GM21390 (cell line): ENCODE data around the gene TSPAN11.

Source experiments
- ATAC-seq: cut with Tn5 transposase; IDR thresholded peaks from one replicate; pipeline ENCODE4 v1.9.1; 2021; ENCODE audit not compliant: unreplicated experiment

TSPAN11 gene

DNA sequence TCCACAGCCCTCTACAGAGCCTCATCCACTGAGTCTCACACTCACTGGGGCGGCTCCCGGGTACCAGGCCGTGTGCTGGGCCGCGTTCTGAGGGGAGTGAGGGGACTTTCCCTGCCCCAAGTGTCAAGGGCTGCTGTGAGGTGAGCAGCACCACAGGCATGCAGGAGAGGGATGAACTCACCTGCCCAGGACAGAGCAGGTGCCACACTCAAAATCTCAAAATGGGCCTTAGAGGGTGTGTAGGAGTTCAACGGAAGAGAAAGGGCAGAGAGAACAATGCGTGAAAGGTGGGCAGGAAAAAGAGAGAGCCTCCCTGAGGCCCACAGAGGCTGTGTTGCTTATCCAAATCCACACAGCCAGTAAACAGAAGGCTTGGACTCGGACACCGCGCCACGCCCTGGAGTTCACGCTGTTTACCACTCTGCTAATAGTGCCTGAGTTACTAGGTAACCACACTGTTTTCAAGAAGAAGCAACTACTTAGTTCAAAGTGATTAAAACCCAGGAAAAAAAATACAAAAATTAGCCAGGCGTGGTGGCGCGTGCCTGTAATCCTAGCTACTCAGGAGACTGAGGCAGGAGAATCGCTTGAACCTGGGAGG, 32.7 kb downstream of the TSPAN11 start:
- no peak for ATAC-seq

GRCh38 chr12:30959778-30960177, 33.2 kb downstream of the TSPAN11 start:
- no peak for ATAC-seq

- ATAC-seq: no peak
Observed at GRCh38 chr12:30961030-30961429, 34.5 kb downstream of the TSPAN11 start.

DNA sequence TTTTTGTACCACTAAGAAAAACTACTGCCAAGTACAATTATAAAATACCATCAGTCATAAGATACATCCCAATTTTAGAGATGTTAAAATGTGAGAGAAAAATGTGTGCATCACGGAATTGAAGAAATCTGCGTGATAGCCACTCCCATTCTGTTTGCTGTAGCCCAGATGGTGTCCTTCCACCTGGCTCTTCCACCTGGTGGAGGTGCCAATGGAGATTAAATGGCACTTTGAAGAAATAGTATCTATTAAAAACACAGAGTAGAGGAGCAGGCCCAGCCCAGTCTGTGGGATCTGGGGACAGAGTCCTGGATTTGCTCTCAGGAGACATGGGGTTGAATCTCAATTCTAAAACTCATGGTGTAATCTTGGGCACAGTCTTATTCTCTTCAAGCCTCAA, 35.5 kb downstream of the TSPAN11 start:
- ATAC-seq: no peak

DNA sequence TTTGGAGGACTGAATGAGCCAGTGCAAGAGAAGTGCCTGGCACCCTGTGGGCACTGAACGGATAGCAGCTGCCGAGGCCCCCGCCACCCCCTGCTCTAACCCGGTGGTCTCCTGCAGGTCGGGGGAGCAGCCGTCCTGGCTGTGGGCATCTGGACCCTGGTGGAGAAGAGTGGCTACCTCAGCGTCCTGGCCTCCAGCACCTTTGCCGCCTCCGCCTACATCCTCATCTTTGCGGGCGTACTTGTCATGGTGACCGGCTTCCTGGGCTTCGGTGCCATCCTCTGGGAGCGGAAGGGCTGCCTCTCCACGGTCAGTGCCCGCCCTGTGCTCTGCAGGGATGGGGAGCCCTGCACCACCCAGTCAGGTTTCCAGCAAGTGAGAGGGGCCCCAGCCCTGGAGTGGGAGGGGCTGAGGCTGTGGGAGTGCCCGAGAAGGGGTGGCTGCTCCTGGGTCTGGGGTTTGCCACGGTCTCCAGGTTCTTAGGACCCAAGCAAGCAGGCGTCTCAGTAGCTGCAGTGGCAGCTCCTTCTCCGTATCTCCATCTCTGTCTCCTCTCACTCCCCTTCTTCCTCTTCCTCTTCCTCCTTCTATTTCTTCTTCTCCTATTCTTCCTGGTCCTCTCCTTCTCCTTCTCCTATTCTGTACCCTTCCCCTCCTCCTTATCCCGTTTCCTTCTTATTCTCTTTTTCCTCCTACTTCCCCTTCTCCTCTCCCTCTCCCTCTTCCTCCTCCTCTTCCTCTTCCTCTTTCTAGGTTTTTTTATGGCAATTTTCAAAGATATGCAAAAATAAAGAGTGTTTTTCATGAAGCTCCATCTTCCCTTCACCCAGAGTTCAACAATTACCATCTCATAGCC, 37.4 kb downstream of the TSPAN11 start:
- no peak for ATAC-seq

DNA sequence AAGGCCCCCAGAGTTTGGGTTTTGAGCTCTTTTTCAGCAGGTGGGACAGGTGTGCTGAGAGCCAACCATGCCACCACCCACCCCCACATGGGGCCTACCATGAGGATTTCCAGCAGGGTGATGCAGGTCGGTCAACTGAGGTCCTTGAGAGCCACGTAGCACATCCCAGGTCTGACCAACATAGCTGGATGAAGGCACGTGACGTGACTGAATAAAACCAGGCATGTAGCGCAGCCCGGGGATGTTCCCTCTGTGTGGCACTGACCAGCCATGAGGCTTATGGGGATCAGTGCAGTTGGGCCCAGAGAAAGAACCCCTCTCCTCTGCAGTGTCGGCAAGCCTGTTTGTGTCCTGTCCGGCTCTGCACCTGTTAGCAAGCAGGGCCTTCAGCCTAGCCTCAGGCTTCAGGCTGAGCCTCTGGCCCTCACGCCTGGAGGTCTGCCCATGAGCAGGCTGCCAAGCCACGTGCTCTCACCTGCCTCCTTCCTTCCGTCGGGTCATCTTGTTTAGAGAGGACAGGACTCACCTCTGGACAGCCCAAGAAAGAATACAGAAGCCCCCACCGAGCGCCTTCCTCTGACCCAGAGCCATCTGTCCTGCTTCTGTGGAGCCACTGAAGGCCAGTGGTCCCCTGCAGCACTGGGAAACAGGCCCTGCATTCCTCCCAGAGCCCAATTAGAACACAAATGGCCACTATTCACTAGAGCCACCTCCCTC, 38.5 kb downstream of the TSPAN11 start:
- ATAC-seq: no peak

GRCh38 chr12:30965613-30965985, 39.1 kb downstream of the TSPAN11 start:
- ATAC-seq: no peak

GRCh38 chr12:30967026-30967425, 40.5 kb downstream of the TSPAN11 start:
- no peak for ATAC-seq

DNA sequence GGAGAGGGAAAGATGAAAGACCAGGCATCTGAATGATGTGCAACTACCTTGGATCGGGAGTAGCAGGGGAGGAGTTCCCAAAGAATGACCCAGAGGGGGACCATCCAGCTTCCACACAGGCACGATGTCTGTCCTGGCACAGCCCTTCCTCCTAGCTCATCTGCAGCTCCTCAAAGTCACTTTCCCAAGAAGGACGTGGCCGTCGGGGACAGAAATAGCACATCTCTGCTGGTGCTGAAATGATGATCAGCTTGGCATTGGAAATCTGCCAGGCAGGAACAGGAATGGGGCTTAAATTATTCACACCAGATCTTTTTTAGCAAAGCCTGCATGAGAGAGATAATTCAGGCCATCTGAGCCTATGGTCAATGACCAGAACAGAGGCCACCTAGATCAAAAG, 41.7 kb downstream of the TSPAN11 start:
- no peak for ATAC-seq

GRCh38 chr12:30969006-30969405, 42.5 kb downstream of the TSPAN11 start:
- ATAC-seq: no peak

GRCh38 chr12:30969606-30970395, 43.3 kb downstream of the TSPAN11 start:
- ATAC-seq: no peak

DNA sequence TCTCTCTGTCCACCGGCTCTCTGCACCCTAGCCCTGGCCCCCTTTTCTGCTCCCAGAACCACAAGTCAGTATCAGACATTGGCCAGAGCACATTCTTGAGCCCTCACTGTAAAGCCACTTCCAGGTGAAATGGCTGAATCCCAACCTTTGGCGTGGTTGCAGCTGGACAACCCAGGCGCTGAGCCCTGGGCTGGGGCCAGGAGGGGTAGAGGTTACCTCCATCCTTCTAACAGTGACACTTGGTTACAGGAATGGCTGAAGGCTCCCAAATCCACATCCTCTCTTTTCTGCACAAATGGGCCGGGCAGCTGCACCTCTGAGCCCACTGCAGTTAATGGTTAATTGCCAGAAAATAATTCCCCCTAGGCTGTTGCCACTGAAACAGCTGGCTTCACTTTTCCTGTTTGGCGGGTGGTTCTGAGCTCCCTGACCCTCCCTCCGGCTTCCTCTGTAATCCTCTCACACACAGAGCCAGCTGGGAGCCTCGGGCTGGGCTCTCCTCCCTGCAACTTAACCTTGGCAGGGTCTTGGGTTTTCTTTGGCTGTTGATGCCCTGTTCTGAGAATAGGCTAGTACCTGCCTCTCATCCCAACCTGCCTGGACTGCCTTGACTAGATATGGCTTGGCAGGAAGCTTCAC, 44.1 kb downstream of the TSPAN11 start:
- no peak for ATAC-seq

GRCh38 chr12:30972035-30972434, 45.5 kb downstream of the TSPAN11 start:
- no peak for ATAC-seq

- ATAC-seq: no peak
Observed at GRCh38 chr12:30973175-30973574, 46.6 kb downstream of the TSPAN11 start.

- ATAC-seq: no peak
Observed at GRCh38 chr12:30973830-30974229, 47.3 kb downstream of the TSPAN11 start.

- ATAC-seq: no peak
Observed at GRCh38 chr12:30974746-30975500, 48.4 kb downstream of the TSPAN11 start.

DNA sequence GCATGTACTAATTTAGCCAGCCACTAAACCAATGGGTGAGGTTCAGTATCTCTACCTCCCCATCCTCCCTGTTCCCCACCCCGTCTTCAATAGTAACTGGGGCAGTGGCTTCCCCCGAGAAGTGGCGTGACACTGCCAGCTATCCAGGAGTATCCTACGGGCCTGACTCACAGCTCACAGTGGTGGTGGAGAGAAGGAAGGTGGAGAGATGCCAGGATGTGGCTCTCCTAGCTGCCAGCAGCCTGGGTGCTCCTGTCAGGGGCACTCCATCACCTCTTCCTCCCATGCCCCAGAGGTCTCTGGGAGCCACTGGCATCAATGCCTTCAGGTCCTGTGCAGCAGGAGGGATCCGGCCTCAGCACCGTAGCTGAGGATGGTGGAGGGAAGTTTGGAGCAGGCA, 49.0 kb downstream of the TSPAN11 start:
- ATAC-seq: no peak

GRCh38 chr12:30976206-30976605, 49.7 kb downstream of the TSPAN11 start:
- ATAC-seq: no peak

DNA sequence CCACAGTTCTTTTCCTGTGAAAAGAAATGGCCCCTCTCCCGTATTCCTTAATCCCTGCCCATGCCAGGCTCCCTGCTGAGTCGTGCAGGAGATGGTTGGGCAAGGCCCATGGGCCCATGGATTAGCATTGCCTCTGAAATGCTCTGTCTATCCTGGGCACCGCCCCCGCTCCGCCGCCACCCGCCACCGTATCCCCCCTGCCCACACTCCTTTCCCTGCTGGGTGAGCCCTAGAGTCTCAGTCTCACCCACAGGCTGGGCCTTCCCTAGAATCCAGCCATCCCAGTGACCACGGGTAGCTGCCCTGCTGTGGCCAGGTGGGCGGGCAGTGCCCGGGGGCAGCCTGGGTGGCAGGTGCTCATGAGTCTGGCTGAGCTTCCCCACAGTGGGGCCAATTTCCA, 50.6 kb downstream of the TSPAN11 start:
- no peak for ATAC-seq
